GM12891 (cell line): ENCODE results near the gene SPACA6.

ENCODE experiments used
- PAX5 ChIP-seq: IDR thresholded peaks from 2 replicates; pipeline ENCODE4 v1.6.1; 2011; ENCODE audit warnings: low read length, moderate library complexity, mild to moderate bottlenecking; ENCODE audit not compliant: insufficient read depth, severe bottlenecking
- POLR2A ChIP-seq: IDR thresholded peaks from 2 replicates; pipeline ENCODE4 v1.6.1; 2011; ENCODE audit warnings: low read depth, low read length, control low read depth
- POU2F2 ChIP-seq: IDR thresholded peaks from 2 replicates; pipeline ENCODE4 v1.6.1; 2011; ENCODE audit warnings: low read depth, mild to moderate bottlenecking, control low read depth, low read length, moderate library complexity

DNA sequence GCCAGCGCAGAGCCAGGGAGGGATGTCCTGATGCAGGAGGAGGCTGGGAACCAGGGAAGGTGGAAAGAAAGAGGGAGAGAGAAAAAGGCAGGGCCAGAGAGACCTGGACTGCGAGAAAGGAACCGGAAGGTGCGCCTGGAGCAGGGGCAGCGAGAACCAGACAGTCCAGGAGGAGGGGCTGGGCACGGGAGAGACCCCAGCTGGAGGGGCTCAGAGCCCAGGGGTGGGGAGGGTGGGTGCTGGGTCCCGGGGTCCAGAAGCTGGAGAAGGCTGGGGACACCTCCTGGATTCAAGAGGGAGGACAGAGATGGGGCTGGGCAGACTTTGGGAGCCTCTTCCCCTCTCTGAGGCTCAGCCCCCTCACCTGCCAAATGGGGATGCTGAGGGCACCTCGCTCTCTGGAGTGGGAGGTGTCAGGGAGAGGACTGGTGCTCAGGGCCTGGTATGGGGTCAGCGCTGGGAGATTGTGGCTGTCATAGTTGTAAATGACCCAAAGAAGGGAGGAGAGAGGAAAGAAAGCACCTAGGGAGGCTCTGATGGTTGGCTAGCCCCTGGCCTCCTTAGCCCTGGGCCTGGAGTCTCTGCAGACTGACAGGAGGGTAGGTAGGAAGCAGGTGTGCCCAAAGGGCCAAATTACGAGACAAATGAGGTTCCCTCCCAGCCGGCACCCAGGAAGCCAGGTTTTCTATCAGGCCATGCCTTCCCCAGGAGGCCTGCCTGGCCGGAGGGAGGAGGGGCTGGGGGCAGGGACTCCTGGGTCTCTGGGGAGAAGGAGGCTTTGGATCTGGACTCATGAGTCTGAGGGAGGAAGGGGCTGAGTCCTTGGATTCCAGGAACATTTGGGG is 1.3 kb upstream of the SPACA6 start:
- no peak for TF ChIP-seq POLR2A
- no peak for TF ChIP-seq POU2F2
- no peak for TF ChIP-seq PAX5
